IMR-90 (cell line): ENCODE results near the gene AMZ1. TPM values are rescaled to one million over a fixed set of nuclear protein-coding genes. Genes with fewer than 3 reads are reported as not detected.

Source experiments
- ATAC-seq: fragments of 200-7000 bp; cut with Tn5 transposase; 2 replicates; pipeline ENCODE4 v1.9.1; 2020; ENCODE audit warnings: low read depth, mild to moderate bottlenecking, moderate library complexity
- Bru-seq: library from RNA; stranded (reverse); fragments of 400-500 nt; gene quantifications from one replicate; lab custom pipeline; 2021; lab: Mats Ljungman, UMichigan
- BruChase-seq, 2 experiments: library from RNA; stranded (reverse); fragments of 400-500 nt; gene quantifications; one replicate each; lab custom pipeline; 2021; lab: Mats Ljungman, UMichigan
- BruUV-seq: library from RNA; stranded (reverse); fragments of 400-500 nt; replicated peaks from 2 replicates; lab custom pipeline; 2021; lab: Mats Ljungman, UMichigan
- CTCF ChIA-PET: fragments of 300-600 bp; formaldehyde crosslinking; extraction: SDS; loops from one replicate; lab custom pipeline; 2021; ENCODE audit warnings: antibody characterized with exemption; lab: Yijun Ruan, JAX
- POLR2A ChIA-PET: fragments of 300-600 bp; sonication (Branson Sonifier 250); formaldehyde crosslinking; loops from one replicate; lab custom pipeline; 2022; ENCODE audit warnings: antibody characterized with exemption; ENCODE audit not compliant: unreplicated experiment; lab: Charles Lee
- DNase-seq: peaks from one replicate; pipeline ENCODE4 v3.0.0; 2013
- H2AFZ ChIP-seq: replicated peaks from 2 replicates; pipeline ENCODE3; 2013; ENCODE audit warnings: low read length, mild to moderate bottlenecking; ENCODE audit not compliant: poor library complexity
- H2AK5ac ChIP-seq: 2 replicates; pipeline ENCODE4 v1.6.1; 2013; ENCODE audit warnings: low read depth, low read length, inconsistent platforms
- H2AK9ac ChIP-seq: replicated peaks from 2 replicates; pipeline ENCODE3; 2013; ENCODE audit warnings: mild to moderate bottlenecking, low read depth, low read length, moderate library complexity; ENCODE audit not compliant: poor library complexity
- H2BK120ac ChIP-seq: 2 replicates; pipeline ENCODE4 v1.6.1; 2013; ENCODE audit warnings: low read depth, low read length, inconsistent platforms
- H2BK15ac ChIP-seq: 3 replicates; pipeline ENCODE4 v1.6.1; 2013; ENCODE audit warnings: low read depth, low read length, inconsistent platforms
- H2BK20ac ChIP-seq: 2 replicates; pipeline ENCODE4 v1.6.1; 2013; ENCODE audit warnings: low read depth, mild to moderate bottlenecking, inconsistent platforms, low read length, moderate library complexity
- H2BK5ac ChIP-seq: 2 replicates; pipeline ENCODE4 v1.6.1; 2013; ENCODE audit warnings: mild to moderate bottlenecking, low read depth, low read length, inconsistent platforms; ENCODE audit not compliant: poor library complexity, severe bottlenecking
- H3K14ac ChIP-seq: replicated peaks from 2 replicates; pipeline ENCODE4 v1.6.1; 2013; ENCODE audit warnings: low read depth, low read length, inconsistent platforms
- H3K18ac ChIP-seq: 2 replicates; pipeline ENCODE4 v1.6.1; 2013; ENCODE audit warnings: low read depth, low read length, control low read depth
- H3K23ac ChIP-seq: 2 replicates; pipeline ENCODE4 v1.6.1; 2013; ENCODE audit warnings: low read depth, low read length, inconsistent platforms
- H3K27ac ChIP-seq: 2 replicates; pipeline ENCODE4 v1.5.1; 2013; ENCODE audit warnings: mild to moderate bottlenecking, control low read depth, low read length; ENCODE audit not compliant: insufficient read depth
- H3K27me3 ChIP-seq: 2 replicates; pipeline ENCODE4 v1.6.1; 2013; ENCODE audit warnings: low read length; ENCODE audit not compliant: control insufficient read depth, insufficient read depth
- H3K36me3 ChIP-seq: 2 replicates; pipeline ENCODE4 v1.6.1; 2013; ENCODE audit warnings: low read length, mixed read lengths; ENCODE audit not compliant: control insufficient read depth, insufficient read depth
- H3K4ac ChIP-seq: 2 replicates; pipeline ENCODE4 v1.6.1; 2013; ENCODE audit warnings: low read depth, low read length, inconsistent platforms
- H3K4me1 ChIP-seq: 2 replicates; pipeline ENCODE4 v1.6.1; 2013; ENCODE audit warnings: low read length, mixed read lengths; ENCODE audit not compliant: control insufficient read depth, insufficient read depth
- H3K4me2 ChIP-seq: 2 replicates; pipeline ENCODE4 v1.6.1; 2013; ENCODE audit warnings: low read depth, mild to moderate bottlenecking, control low read depth, low read length, moderate library complexity
- H3K4me3 ChIP-seq: 2 replicates; pipeline ENCODE4 v1.5.1; 2013; ENCODE audit warnings: low read depth, mild to moderate bottlenecking, control low read depth, low read length, moderate library complexity; ENCODE audit not compliant: insufficient read depth
- H3K56ac ChIP-seq: 2 replicates; pipeline ENCODE4 v1.6.1; 2013; ENCODE audit warnings: low read length, inconsistent platforms; ENCODE audit not compliant: insufficient read depth; ENCODE audit errors: extremely low read depth
- H3K79me1 ChIP-seq, 2 experiments: 2 replicates each; pipeline ENCODE4 v1.6.1; 2013; ENCODE audit warnings: low read length in 2 of 2, inconsistent platforms in 1 of 2, low read depth in 1 of 2
- H3K9ac ChIP-seq: 2 replicates; pipeline ENCODE4 v1.6.1; 2013; ENCODE audit warnings: low read depth, low read length, control low read depth
- H3K9me1 ChIP-seq: 2 replicates; pipeline ENCODE4 v1.6.1; 2013; ENCODE audit warnings: low read length, inconsistent platforms; ENCODE audit not compliant: insufficient read depth
- H3K9me3 ChIP-seq: 2 replicates; pipeline ENCODE4 v1.6.1; 2013; ENCODE audit warnings: low read length; ENCODE audit not compliant: control insufficient read depth, insufficient read depth
- H4K20me1 ChIP-seq: 2 replicates; pipeline ENCODE4 v1.6.1; 2013; ENCODE audit warnings: low read length, inconsistent platforms; ENCODE audit not compliant: insufficient read depth
- H4K5ac ChIP-seq: 2 replicates; pipeline ENCODE4 v1.6.1; 2013; ENCODE audit warnings: mild to moderate bottlenecking, low read depth, low read length, control low read depth
- H4K8ac ChIP-seq, 2 experiments: 2 replicates each; pipeline ENCODE4 v1.6.1; 2013; ENCODE audit warnings: low read depth in 2 of 2, low read length in 2 of 2, control low read depth in 1 of 2, inconsistent platforms in 1 of 2
- H4K91ac ChIP-seq: 2 replicates; pipeline ENCODE4 v1.6.1; 2013; ENCODE audit warnings: low read depth, low read length, inconsistent platforms; ENCODE audit not compliant: insufficient read depth
- BHLHE40 ChIP-seq: fragments of 150-350 bp; IDR thresholded peaks from 2 replicates; pipeline ENCODE4 v1.6.1; 2016; ENCODE audit warnings: mild to moderate bottlenecking, low read depth, low read length
- CEBPB ChIP-seq: IDR thresholded peaks from 2 replicates; pipeline ENCODE4 v1.6.1; 2012; ENCODE audit warnings: low read depth, low read length, improper control_type of control experiment
- CHD1 ChIP-seq: IDR thresholded peaks from 2 replicates; pipeline ENCODE4 v1.6.1; 2012; ENCODE audit warnings: low read depth, low read length, improper control_type of control experiment
- CTCF ChIP-seq: conservative IDR thresholded peaks from 2 replicates; pipeline ENCODE4 v1.5.1; 2012; ENCODE audit warnings: mild to moderate bottlenecking, low read depth, low read length, improper control_type of control experiment
- FOS ChIP-seq: fragments of 150-350 bp; IDR thresholded peaks from 2 replicates; pipeline ENCODE4 v1.6.1; 2016; ENCODE audit warnings: low read depth, low read length
- MAFK ChIP-seq: IDR thresholded peaks from 2 replicates; pipeline ENCODE4 v1.6.1; 2012; ENCODE audit warnings: low read depth, low read length, improper control_type of control experiment
- MAZ ChIP-seq: IDR thresholded peaks from 2 replicates; pipeline ENCODE4 v1.6.1; 2012; ENCODE audit warnings: low read depth, mild to moderate bottlenecking, low read length, improper control_type of control experiment, moderate library complexity, borderline replicate concordance
- NFE2L2 ChIP-seq: fragments of 150-350 bp; IDR thresholded peaks from 2 replicates; pipeline ENCODE4 v1.6.1; 2016; ENCODE audit warnings: low read depth, mild to moderate bottlenecking, low read length
- POLR2A ChIP-seq: IDR thresholded peaks from 2 replicates; pipeline ENCODE4 v1.6.1; 2012; ENCODE audit warnings: mild to moderate bottlenecking, low read depth, low read length
- RAD21 ChIP-seq: IDR thresholded peaks from 2 replicates; pipeline ENCODE4 v1.6.1; 2012; ENCODE audit warnings: low read length, improper control_type of control experiment
- RFX5 ChIP-seq: IDR thresholded peaks from 2 replicates; pipeline ENCODE4 v1.8.0; 2012; ENCODE audit warnings: low read depth, mild to moderate bottlenecking, low read length, moderate library complexity
- SMC3 ChIP-seq: fragments of 150-350 bp; IDR thresholded peaks from 2 replicates; pipeline ENCODE4 v1.6.1; 2016; ENCODE audit warnings: low read depth, mild to moderate bottlenecking, antibody characterized with exemption, low read length, moderate library complexity
- USF2 ChIP-seq: fragments of 150-350 bp; IDR thresholded peaks from 2 replicates; pipeline ENCODE4 v1.6.1; 2017; ENCODE audit warnings: mild to moderate bottlenecking, antibody characterized with exemption, low read length, low read depth
- WGBS, 2 experiments: methylation state at CpG; one replicate each; pipeline versions ENCODE4 v1.1.5 to v1.1.7; 2013; ENCODE audit warnings: missing lambda C conversion rate in 2 of 2; ENCODE audit not compliant: insufficient read length in 1 of 2; ENCODE audit errors: extremely low coverage in 2 of 2; 5-methylcytosine and 5-hydroxymethylcytosine counted together
- dilution Hi-C: fragments of 300-500 bp; cut with HindIII; formaldehyde crosslinking; loops from one replicate; pipeline ENCODE4 v1.14.3; 2018; ENCODE audit warnings: low sequenced_read_pairs; ENCODE audit not compliant: unreplicated experiment
- in situ Hi-C: fragments of 300-500 bp; cut with MboI; formaldehyde crosslinking; loops from 3 replicates; pipeline ENCODE4 v1.14.3; 2019; ENCODE audit warnings: low sequenced_read_pairs, inconsistent platforms, mixed read lengths
- intact Hi-C: fragments of 100-400 bp; cut with micrococcal nuclease; formaldehyde crosslinking; loops from 2 replicates; pipeline ENCODE4 v1.10.0; 2022
- long read RNA-seq: library from polyadenylated mRNA; unstranded; transcript quantifications from one replicate; pipeline ENCODE4 v2.0.0, GENCODE V29; 2021; ENCODE audit not compliant: unreplicated experiment
- polyA plus RNA-seq, 3 experiments: library from polyadenylated mRNA; depleted of rRNA; stranded (reverse); fragments of >200 nt; gene quantifications; 2 replicates each; pipeline ENCODE4 v1.2.3, GENCODE V29; 2012; ENCODE audit warnings: low replicate concordance in 1 of 3
- total RNA-seq: library from RNA; depleted of rRNA; stranded (reverse); fragments of >200 nt; gene quantifications from 2 replicates; pipeline ENCODE4 v1.2.3, GENCODE V29; 2012; rRNA removed
- TF ChIP-seq, protein P1 (sequence below): fragments of 150-350 bp; IDR thresholded peaks from 2 replicates; pipeline ENCODE4 v1.6.1; 2016; ENCODE audit warnings: low read depth, mild to moderate bottlenecking, low read length, moderate library complexity, borderline replicate concordance

Gene AMZ1
- total RNA-seq (0.54 and 0.83 TPM in 2 replicates), polyA plus RNA-seq (2012; rRNA removed) (1.6 and 2.7 TPM in 2 replicates), Bru-seq, nascent RNA (percentile 33 among the genes with signal in this experiment), BruChase-seq, experiment 1, labeled RNA remaining after a 6-hour chase (percentile 35 among the genes with signal in this experiment), BruChase-seq, experiment 2, labeled RNA remaining after a 2-hour chase (percentile 40 among the genes with signal in this experiment)
- 0.93 and 1.5 TPM in 2 replicates for polyA plus RNA-seq (2012; cell fraction: cytosol; rRNA removed)
- 1.8 and 3.4 TPM in 2 replicates for polyA plus RNA-seq (2012; cell fraction: nucleus; rRNA removed; ENCODE audit: low replicate concordance)
- long read RNA-seq, partial matches to known transcripts, result 0 of 3 reads
- long read RNA-seq, other reads (novel, unspliced or antisense), result 3 of 3 reads

DNA sequence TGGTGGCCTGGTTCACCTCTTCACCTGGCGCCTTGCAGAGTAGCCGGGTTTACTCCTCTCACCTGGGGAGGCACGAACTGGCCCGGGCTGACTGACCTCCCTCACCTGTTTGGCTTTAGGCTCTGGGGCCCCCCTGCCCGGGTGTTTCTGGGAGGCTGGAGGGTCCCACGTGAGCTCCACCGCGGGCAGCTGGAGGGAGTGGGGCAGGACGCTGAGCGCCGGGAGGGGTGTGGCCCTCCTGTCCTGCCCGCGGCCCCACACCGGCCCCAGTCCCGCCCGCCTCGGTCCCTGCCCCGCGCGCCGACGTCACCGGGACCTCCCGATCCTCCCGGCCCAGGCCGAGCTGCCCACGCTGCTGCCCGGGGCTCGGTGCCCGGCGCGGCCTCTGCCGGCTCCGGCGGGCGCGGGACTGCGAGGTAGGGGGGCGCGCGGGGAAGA is at the start of gene AMZ1:
TSS of gene AMZ1 (plus strand) at position 322 of the 438 bp plus-strand sequence. CDS start 12,250 bp downstream, outside the sequence.
- CTCF ChIA-PET, result no interaction called here
- peak within 1 kb of the TSS; percentile 98 for H2AK9ac ChIP-seq
- H2BK20ac ChIP-seq, result no peak within 1 kb of the TSS; the same call in none of the 2 replicates
- POLR2A ChIA-PET, result no interaction called here
- peak within 1 kb of the TSS; percentile 19; the same call in 1 of the 2 replicates for H2BK120ac ChIP-seq
- no TSS peak for BruUV-seq
- H3K27me3 ChIP-seq, result peaks cover 9% of the 10 kb centered on the region; the same call in 1 of the 2 replicates
- no peak within 1 kb of the TSS; the same call in 1 of the 2 replicates for H3K27ac ChIP-seq
- H2BK5ac ChIP-seq, result no peak within 1 kb of the TSS
- in situ Hi-C loops (loop anchor here (25.0 kb wide), 1 partner anchor 474 kb away; no protein-coding TSS in a partner anchor), intact Hi-C loops (no loop called here), dilution Hi-C loops (no loop called here)
- peak within 1 kb of the TSS; percentile 80 for H2AFZ ChIP-seq
- no peak within 1 kb of the TSS for H3K9ac ChIP-seq
- H3K4me1 ChIP-seq, result peaks cover 6% of the 10 kb centered on the region
- no peaks in the 10 kb centered on the region for H4K20me1 ChIP-seq
- no peaks in the 10 kb centered on the region for H3K79me1 ChIP-seq
- no peak within 1 kb of the TSS for H4K91ac ChIP-seq
- no peak within 1 kb of the TSS for H3K18ac ChIP-seq
- H3K56ac ChIP-seq, result no peak within 1 kb of the TSS
- no peaks in the 10 kb centered on the region for H3K36me3 ChIP-seq
- peak within 1 kb of the TSS; percentile 29; the same call in 1 of the 2 replicates for H3K14ac ChIP-seq
- H3K9me1 ChIP-seq, result no peaks in the 10 kb centered on the region
- H3K4me3 ChIP-seq, result peak within 1 kb of the TSS; percentile 18
- H2AK5ac ChIP-seq, result peak within 1 kb of the TSS; percentile 15
- H4K8ac ChIP-seq, result peak within 1 kb of the TSS; percentile 21 to 55; a peak in 2 of 4 replicates
- H3K4me2 ChIP-seq, result peak within 1 kb of the TSS; percentile 68
- DNase-seq (no peak), ATAC-seq (peak; percentile 62)
- WGBS, 2 experiments, result 2% methylated on average over 6 of the region's 41 CpGs; no CpG with 5 or more reads in 1 of the 2 experiments
- H4K5ac ChIP-seq, result no peak within 1 kb of the TSS
- H3K9me3 ChIP-seq, result peaks cover 2% of the 10 kb centered on the region; the same call in 1 of the 2 replicates
- peak within 1 kb of the TSS; percentile 51; the same call in 1 of the 2 replicates for H3K4ac ChIP-seq
- no peak within 1 kb of the TSS; the same call in 1 of the 2 replicates for H3K23ac ChIP-seq
- no peak within 1 kb of the TSS; the same call in 2 of the 3 replicates for H2BK15ac ChIP-seq
- TF ChIP-seq BHLHE40, result no peak
- no peak for TF ChIP-seq MAFK
- no peak for TF ChIP-seq NFE2L2
- no peak for TF ChIP-seq USF2
- TF ChIP-seq, protein P1, sequence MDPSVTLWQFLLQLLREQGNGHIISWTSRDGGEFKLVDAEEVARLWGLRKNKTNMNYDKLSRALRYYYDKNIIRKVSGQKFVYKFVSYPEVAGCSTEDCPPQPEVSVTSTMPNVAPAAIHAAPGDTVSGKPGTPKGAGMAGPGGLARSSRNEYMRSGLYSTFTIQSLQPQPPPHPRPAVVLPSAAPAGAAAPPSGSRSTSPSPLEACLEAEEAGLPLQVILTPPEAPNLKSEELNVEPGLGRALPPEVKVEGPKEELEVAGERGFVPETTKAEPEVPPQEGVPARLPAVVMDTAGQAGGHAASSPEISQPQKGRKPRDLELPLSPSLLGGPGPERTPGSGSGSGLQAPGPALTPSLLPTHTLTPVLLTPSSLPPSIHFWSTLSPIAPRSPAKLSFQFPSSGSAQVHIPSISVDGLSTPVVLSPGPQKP, result no peak
- TF ChIP-seq CEBPB, result no peak
- no peak; the same call in 1 of the 2 replicates for TF ChIP-seq MAZ
- no peak for TF ChIP-seq SMC3
- TF ChIP-seq FOS, result no peak
- no peak for TF ChIP-seq CTCF
- TF ChIP-seq RAD21, result no peak
- TF ChIP-seq RFX5, result no peak
- no peak for TF ChIP-seq POLR2A
- TF ChIP-seq CHD1, result no peak
